Left ventricle myocardium inferior (tissue), 1 donor: Measurements from ENCODE around the gene COMMD8. TPM values are rescaled to one million over a fixed set of nuclear protein-coding genes. Genes with fewer than 3 reads are reported as not detected.
A peak's percentile ranks its signal among the peaks of the same experiment; 100 is the strongest.
"Not testable (repeated sequence)": the region's sequence is repeated elsewhere in the genome, so short reads cannot be mapped to it uniquely, and the experiment has no call there.

ENCODE experiments used
- DNase-seq: peaks from one replicate; pipeline ENCODE4 v3.0.0-alpha.2; 2020
- H3K27ac ChIP-seq: fragments of 200-600 bp; replicated peaks from 2 replicates; pipeline ENCODE4 v1.8.0; 2021
- H3K27me3 ChIP-seq: fragments of 200-600 bp; 2 replicates; pipeline ENCODE4 v1.8.0; 2021; ENCODE audit warnings: low read depth
- H3K36me3 ChIP-seq: fragments of 200-600 bp; 2 replicates; pipeline ENCODE4 v1.8.0; 2021
- H3K4me1 ChIP-seq: fragments of 200-600 bp; 2 replicates; pipeline ENCODE4 v1.8.0; 2021
- H3K4me3 ChIP-seq: fragments of 200-600 bp; 2 replicates; pipeline ENCODE4 v1.8.0; 2021; ENCODE audit warnings: mild to moderate bottlenecking, moderate library complexity
- H3K9me3 ChIP-seq: fragments of 200-600 bp; replicated peaks from 2 replicates; pipeline ENCODE4 v1.8.0; 2021
- CTCF ChIP-seq: fragments of 200-600 bp; IDR thresholded peaks from 2 replicates; pipeline ENCODE4 v1.8.0; 2021; ENCODE audit warnings: antibody characterized with exemption, mild to moderate bottlenecking, borderline replicate concordance
- intact Hi-C: fragments of 100-400 bp; cut with micrococcal nuclease; formaldehyde crosslinking; loops from one replicate; pipeline ENCODE4 v1.11.0; 2022
- total RNA-seq: library from RNA; stranded (reverse); fragmentation: NEBNext Ultra II Directional; extraction: Animal tissue kit (Norgen Biotek cat#: 25700); gene quantifications from one replicate; pipeline ENCODE4 v1.2.1, GENCODE V29; 2021
- donor health status: DM: no; HTN: yes; CAD: no; lungs with severe emphysema.

The COMMD8 gene
- total RNA-seq, 1 donor from 2014 or later: 20.8 TPM

- Histone ChIP-seq H3K27me3 (no peaks in the 10 kb centered on the region), H3K4me3 (no peak overlapping the region), H3K4me1 (peaks cover 66% of the 10 kb centered on the region), H3K9me3 (peaks cover 7% of the 10 kb centered on the region), H3K27ac (no peak overlapping the region), H3K36me3 (peaks cover 4% of the 10 kb centered on the region)
- no peak for TF ChIP-seq CTCF
- intact Hi-C loops: no loop called here
- no peak for DNase-seq
Measured at GRCh38 chr4:47488706-47489105, 25.2 kb upstream of the COMMD8 start.

- H3K27ac ChIP-seq, H3K27me3 ChIP-seq, H3K36me3 ChIP-seq, DNase-seq, H3K9me3 ChIP-seq, intact Hi-C loops: not testable (repeated sequence)
- peak overlapping the region; percentile 72 for H3K4me3 ChIP-seq
- H3K4me1 ChIP-seq: peaks cover 50% of the 10 kb centered on the region
Measured at GRCh38 chr4:47486727-47487126, 23.2 kb upstream of the COMMD8 start.

- DNase-seq: no peak
- Histone ChIP-seq H3K27ac (peak overlapping the region; percentile 93), H3K9me3 (peaks cover 7% of the 10 kb centered on the region), H3K4me1 (peaks cover 47% of the 10 kb centered on the region), H3K36me3 (peaks cover 3% of the 10 kb centered on the region), H3K4me3 (peak overlapping the region; percentile 72), H3K27me3 (no peaks in the 10 kb centered on the region)
- TF ChIP-seq CTCF: no peak
- intact Hi-C loops: no loop called here
Measured at GRCh38 chr4:47486231-47486673, 22.8 kb upstream of the COMMD8 start.

- peak overlapping the region; percentile 93 for H3K27ac ChIP-seq
- H3K27me3 ChIP-seq: no peaks in the 10 kb centered on the region
- H3K4me1 ChIP-seq: peaks cover 42% of the 10 kb centered on the region
- H3K9me3 ChIP-seq: peaks cover 7% of the 10 kb centered on the region
- peak overlapping the region; percentile 72 for H3K4me3 ChIP-seq
- intact Hi-C loops: no loop called here
- DNase-seq: no peak
- no peaks in the 10 kb centered on the region for H3K36me3 ChIP-seq
- no peak for TF ChIP-seq CTCF
Measured at GRCh38 chr4:47485768-47486167, 22.3 kb upstream of the COMMD8 start.

- Histone ChIP-seq H3K4me3 (peak within 1 kb of the TSS; percentile 72), H3K27me3 (no peaks in the 10 kb centered on the region), H3K27ac (peak within 1 kb of the TSS; percentile 93), H3K36me3 (no peaks in the 10 kb centered on the region), H3K9me3 (peaks cover 7% of the 10 kb centered on the region), H3K4me1 (peaks cover 36% of the 10 kb centered on the region)
- DNase-seq: peak; percentile 98
- TF ChIP-seq CTCF: peak; percentile 50
- intact Hi-C loops: no loop called here
Measured at GRCh38 chr4:47485047-47485692, 21.7 kb upstream of the COMMD8 start, which contains the start of gene ATP10D. ATP10D (plus strand) TSS chr4:47485275; CDS start chr4:47512541, 27,266 bp downstream.

GRCh38 chr4:47484168-47484567 is 20.7 kb upstream of the COMMD8 start:
- peaks cover 7% of the 10 kb centered on the region for H3K9me3 ChIP-seq
- intact Hi-C loops: no loop called here
- peaks cover 27% of the 10 kb centered on the region for H3K4me1 ChIP-seq
- no peak overlapping the region for H3K4me3 ChIP-seq
- no peaks in the 10 kb centered on the region for H3K27me3 ChIP-seq
- H3K27ac ChIP-seq: peak overlapping the region; percentile 93
- no peaks in the 10 kb centered on the region for H3K36me3 ChIP-seq
- TF ChIP-seq CTCF: no peak
- no peak for DNase-seq
